Measurements from ENCODE around the gene CYB5R3.
"Not testable (repeated sequence)": the region's sequence is repeated elsewhere in the genome, so short reads cannot be mapped to it uniquely, and the experiment has no call there.

The CYB5R3 gene

DNA sequence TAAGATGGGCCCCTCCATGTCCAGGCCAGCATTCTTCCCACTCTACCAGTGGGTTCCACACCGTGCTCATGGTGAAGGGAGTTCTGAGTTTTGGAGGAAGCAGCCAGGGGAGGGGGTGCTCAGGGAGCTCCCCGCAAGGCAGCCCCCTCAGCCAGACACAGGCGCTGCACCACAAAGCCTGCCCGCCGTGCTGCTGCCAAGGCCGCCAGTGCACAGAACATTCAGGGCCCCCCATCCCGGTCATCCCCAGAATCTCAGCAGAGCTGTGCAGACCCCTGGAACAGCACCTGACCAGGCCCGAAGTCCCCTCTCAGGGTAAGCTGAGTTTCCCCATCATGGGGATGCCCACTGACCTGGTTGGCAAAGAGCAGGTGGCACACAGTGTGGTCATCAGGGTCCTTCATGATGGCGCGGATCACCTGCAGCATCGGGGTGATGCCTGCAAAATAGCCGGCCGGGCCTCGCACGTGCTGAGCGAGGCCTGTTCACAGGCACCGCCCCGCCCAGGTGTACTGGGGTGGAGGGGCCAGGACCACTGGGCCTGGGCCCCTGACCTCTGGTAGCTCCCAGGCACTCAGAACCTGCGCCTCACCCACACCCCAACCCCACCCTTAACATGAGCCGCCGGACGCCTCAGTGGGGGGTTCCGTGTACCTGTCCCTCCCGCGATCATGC lies 22.1 kb downstream of the CYB5R3 start:
- no peak overlapping the region for H3K27ac Mint-ChIP-seq
- H3K27me3 Mint-ChIP-seq = no peaks in the 10 kb centered on the region
- no peak for DNase-seq
- no peaks in the 10 kb centered on the region for H3K4me1 Mint-ChIP-seq
- no peaks in the 10 kb centered on the region for H3K9me3 Mint-ChIP-seq
- H3K36me3 Mint-ChIP-seq = peaks cover 18% of the 10 kb centered on the region
- CTCF ChIA-PET = interaction anchor here (0.9 kb wide), 2 partner anchors 9 to 10 kb away, joined by 3 read pairs; no protein-coding TSS in a partner anchor
- H3K4me3 Mint-ChIP-seq = no peak overlapping the region

DNA sequence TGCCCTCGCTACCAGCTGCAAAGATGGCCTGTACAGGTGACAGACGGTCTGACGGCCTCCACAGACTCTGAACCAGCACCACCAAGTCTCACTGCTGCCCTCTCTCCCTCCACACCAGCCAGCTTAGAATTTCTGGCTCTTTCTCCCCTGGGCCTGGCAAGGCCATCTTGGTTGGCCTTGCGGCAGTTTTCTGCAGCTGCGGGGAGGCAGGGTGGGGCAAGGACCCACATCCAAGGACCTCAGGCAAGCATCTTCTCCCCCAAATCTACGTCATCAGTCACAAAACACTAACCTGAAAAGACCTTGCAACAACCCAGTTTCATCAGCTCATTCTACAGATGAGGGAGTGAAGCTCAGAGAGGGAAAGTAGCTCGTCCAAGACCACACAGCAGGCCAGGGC lies 22.8 kb downstream of the CYB5R3 start:
- Mint-ChIP-seq H3K27ac (no peak overlapping the region), H3K4me3 (no peak overlapping the region), H3K36me3 (peaks cover 18% of the 10 kb centered on the region), H3K9me3 (no peaks in the 10 kb centered on the region), H3K4me1 (peaks cover 2% of the 10 kb centered on the region), H3K27me3 (no peaks in the 10 kb centered on the region)
- CTCF ChIA-PET = interaction anchor here (0.9 kb wide), 2 partner anchors 9 to 11 kb away, joined by 3 read pairs; no protein-coding TSS in a partner anchor
- no peak for DNase-seq

DNA sequence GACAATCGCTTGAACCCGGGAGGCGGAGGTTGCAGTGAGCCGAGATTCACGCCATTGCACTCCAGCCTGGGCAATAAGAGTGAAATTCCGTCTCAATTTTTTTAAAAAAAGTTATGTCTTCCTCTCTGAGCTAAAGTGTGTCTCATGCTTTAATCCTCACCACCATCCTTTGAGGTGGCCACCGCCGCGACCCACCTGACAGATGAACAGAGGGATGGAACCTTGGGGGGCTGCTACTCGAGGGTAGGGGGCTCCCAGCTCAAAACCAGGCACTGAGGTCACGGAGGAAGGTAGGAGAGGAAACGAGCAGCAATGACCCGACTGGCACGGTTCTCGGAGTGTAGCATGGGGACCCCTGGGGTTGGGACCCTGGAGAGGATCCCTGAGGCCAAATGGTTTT lies 23.8 kb downstream of the CYB5R3 start:
- H3K4me3 Mint-ChIP-seq = no peak overlapping the region
- no peak for DNase-seq
- peaks cover 3% of the 10 kb centered on the region for H3K4me1 Mint-ChIP-seq
- H3K27ac Mint-ChIP-seq = no peak overlapping the region
- CTCF ChIA-PET = interaction anchor here (1.1 kb wide), 1 partner anchor 18 kb away, joined by 3 read pairs; no protein-coding TSS in a partner anchor
- no peaks in the 10 kb centered on the region for H3K27me3 Mint-ChIP-seq
- H3K9me3 Mint-ChIP-seq = no peaks in the 10 kb centered on the region
- H3K36me3 Mint-ChIP-seq = peaks cover 18% of the 10 kb centered on the region

DNA sequence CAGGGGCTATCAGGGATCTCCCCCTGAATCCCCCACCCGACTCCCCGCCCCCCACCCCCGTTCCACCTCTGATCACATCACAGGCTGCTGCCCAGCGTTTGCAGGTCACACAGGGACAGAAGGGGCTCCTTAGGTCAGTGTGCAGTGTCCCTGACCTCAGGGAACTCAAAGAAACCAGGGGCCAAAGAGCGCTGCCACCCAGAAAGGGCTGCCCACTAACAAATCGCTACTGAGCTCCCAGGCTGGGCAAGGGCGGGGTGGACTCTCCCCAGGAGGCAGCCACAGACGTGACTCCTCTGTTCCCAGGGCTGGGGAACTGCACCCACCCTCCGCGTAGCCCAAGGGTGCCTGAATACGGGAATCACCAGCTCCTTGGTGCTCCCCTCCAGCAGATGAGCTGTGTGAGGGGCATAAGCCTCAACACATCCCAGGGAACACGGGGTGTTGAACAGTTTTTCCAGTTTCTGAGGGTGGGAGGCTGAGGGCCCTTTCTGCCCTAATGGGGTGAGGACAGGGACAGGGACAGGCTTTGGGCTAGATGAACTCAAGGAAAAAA lies 24.6 kb downstream of the CYB5R3 start:
- no peak for DNase-seq
- peaks cover 15% of the 10 kb centered on the region for H3K36me3 Mint-ChIP-seq
- peaks cover 3% of the 10 kb centered on the region for H3K4me1 Mint-ChIP-seq
- CTCF ChIA-PET = interaction anchor here (1.1 kb wide), 1 partner anchor 19 kb away, joined by 3 read pairs; no protein-coding TSS in a partner anchor
- H3K9me3 Mint-ChIP-seq = no peaks in the 10 kb centered on the region
- H3K4me3 Mint-ChIP-seq = no peak overlapping the region
- H3K27ac Mint-ChIP-seq = peak overlapping the region; percentile 37
- H3K27me3 Mint-ChIP-seq = no peaks in the 10 kb centered on the region

DNA sequence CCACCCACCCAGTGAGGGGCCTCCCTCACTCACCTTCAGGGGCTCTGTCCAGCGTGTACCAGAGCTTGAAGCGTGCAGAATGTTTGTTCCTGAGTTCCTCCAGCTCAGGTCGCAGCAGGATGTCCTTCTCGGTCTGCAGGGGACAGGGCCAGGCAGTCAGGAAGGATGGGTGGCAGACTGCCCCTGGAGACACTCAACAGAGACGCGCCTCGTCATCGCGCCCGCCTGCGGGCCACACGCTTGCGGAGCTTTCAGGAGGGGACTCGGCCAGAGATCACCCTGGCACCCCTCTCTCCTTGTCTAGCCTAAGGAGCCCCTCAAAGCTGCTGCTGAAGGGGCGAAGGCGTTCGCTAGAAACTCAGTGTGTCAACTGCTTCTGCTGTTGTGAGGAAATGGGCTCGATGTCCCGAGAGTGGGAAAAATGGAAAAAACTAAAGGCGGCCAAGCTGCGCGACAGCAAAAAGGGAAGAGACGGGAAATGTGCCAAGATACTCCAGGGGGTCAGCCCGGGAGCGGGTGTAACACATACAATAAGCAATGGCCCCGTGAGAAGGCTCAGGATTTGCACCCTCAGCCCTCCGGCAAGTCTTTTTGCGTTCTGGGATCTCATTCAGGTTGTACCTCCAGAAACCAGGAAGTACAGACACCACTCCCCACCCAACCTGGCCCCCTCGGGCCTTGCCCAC lies 25.3 kb downstream of the CYB5R3 start:
- Mint-ChIP-seq H3K4me3 (no peak overlapping the region), H3K36me3 (peaks cover 15% of the 10 kb centered on the region), H3K27me3 (no peaks in the 10 kb centered on the region), H3K9me3 (no peaks in the 10 kb centered on the region), H3K4me1 (peaks cover 3% of the 10 kb centered on the region), H3K27ac (no peak overlapping the region)
- CTCF ChIA-PET = interaction anchor here (1.1 kb wide), 1 partner anchor 20 kb away, joined by 3 read pairs; no protein-coding TSS in a partner anchor
- no peak for DNase-seq

DNA sequence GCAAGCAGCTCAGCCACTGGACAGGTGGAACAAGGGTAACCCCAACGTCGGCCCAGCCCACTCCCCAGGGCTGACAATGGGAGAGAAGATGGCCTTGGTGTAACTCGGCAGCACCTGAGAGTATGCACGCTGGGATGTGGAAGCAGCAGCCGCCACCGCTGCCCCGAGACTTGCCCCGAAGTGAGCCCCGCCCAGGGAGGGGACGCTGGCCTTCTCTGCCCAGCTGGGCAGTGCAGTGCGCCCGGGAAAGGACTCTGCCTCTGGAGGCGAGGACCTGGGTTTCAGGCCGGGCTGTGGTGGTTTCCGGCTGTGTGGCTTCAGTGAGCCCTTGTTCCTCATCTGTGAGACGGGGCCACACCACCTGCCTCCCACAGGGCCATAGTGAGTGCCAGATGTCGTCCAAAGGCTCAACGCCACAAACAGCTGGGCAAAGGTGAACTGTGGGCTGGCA lies 25.9 kb downstream of the CYB5R3 start:
- Mint-ChIP-seq H3K27ac (no peak overlapping the region), H3K4me1 (peaks cover 3% of the 10 kb centered on the region), H3K27me3 (no peaks in the 10 kb centered on the region), H3K36me3 (peaks cover 13% of the 10 kb centered on the region), H3K4me3 (no peak overlapping the region), H3K9me3 (no peaks in the 10 kb centered on the region)
- CTCF ChIA-PET = interaction anchor here (1.2 to 1.6 kb wide), 2 partner anchors 16 to 244 kb away, joined by 3 read pairs; no protein-coding TSS in a partner anchor
- no peak for DNase-seq

DNA sequence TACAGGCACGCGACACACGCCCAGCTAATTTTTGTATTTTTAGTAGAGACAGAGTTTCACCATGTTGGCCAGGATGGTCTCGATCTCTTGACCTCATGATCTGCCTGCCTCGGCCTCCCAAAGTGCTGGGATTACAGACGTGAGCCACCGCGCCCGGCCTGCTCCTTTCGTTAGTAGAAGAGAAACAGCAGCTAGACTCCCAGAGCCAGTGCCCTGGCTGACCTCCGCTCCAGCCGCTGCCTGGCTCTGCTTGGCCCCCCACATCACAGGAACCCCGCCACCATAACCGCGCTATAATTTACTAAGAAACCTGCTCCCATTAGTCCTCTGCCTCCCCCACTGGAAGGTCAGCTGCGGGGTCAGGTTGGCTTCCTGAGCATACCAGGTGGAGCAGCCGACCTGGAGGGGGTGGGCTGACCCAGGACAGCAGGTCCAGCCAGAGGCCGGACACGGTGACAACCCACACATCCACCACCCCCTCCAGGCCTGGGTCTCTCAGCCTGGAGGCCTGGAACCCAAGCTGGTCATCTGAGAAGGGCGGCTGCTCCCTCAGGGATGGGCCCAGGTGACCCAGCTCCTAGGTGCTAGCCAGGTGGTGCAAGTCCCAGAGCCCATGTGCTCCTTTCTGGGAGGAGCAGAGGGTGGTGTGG lies 27.0 kb downstream of the CYB5R3 start:
- Mint-ChIP-seq H3K4me3 (no peak overlapping the region), H3K4me1 (peaks cover 10% of the 10 kb centered on the region), H3K9me3 (no peaks in the 10 kb centered on the region), H3K27me3 (no peaks in the 10 kb centered on the region), H3K27ac (peak overlapping the region; percentile 37), H3K36me3 (peaks cover 10% of the 10 kb centered on the region)
- CTCF ChIA-PET = interaction anchor here (0.9 to 2.2 kb wide), 7 partner anchors 15 to 562 kb away, joined by 3 to 10 read pairs (median 3); partner anchors contain the start of gene ATP5MGL
- DNase-seq = no peak

DNA sequence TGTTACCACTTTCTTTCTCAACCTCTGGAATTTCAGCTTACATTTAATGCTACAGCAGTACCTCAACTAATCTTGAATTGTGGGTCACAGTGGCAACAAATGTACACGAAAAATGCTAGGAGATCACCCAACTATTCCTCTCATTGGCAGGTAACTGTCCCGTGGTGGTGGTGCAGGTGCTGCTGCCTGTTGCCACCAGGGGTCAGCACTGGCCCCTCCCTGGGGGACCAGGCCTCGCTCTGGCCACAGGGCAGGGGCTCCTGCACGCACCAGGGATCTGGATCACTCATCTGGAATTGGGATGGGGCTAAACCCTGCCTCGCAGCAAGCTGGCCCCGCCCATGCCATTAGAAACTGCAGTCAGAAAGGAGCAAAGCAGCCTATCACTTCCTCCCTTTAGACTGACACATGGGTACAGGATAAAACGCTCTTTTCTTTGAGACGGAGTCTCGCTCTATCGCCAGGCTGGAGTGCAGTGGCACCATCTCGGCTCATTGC lies 27.6 kb downstream of the CYB5R3 start:
- CTCF ChIA-PET = interaction anchor here (0.5 to 2.2 kb wide), 10 partner anchors 15 to 471 kb away, joined by 3 to 10 read pairs (median 4); partner anchors contain the start of gene ATP5MGL
- Mint-ChIP-seq H3K27ac (no peak overlapping the region), H3K9me3 (no peaks in the 10 kb centered on the region), H3K27me3 (no peaks in the 10 kb centered on the region), H3K36me3 (peaks cover 9% of the 10 kb centered on the region), H3K4me1 (peaks cover 14% of the 10 kb centered on the region), H3K4me3 (no peak overlapping the region)
- DNase-seq = peak; percentile 71

DNA sequence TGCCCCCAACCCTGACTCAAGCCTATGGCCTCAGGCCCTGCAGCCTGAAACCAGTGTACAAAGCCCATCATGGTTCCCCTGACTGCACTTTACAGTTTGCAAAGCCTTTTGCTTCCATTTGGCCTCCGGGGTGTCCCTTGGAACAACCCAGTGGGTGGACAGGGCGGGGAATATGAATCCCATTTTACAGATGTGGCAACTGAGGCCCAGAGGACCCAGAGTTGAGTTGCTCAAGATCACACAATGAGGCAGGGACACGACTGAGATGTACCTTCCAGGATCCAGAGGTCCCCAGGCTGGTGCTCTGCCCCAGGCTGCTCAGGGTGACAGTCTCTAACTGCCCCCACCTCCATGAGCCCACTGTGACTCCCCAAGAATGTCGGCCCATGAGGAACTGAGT lies 29.1 kb downstream of the CYB5R3 start:
- CTCF ChIA-PET = interaction anchor here (1.3 kb wide), 1 partner anchor 472 kb away, joined by 3 read pairs; no protein-coding TSS in a partner anchor
- Mint-ChIP-seq H3K4me1 (peaks cover 25% of the 10 kb centered on the region), H3K36me3 (peaks cover 6% of the 10 kb centered on the region), H3K27me3 (no peaks in the 10 kb centered on the region), H3K4me3 (no peak overlapping the region), H3K27ac (no peak overlapping the region), H3K9me3 (no peaks in the 10 kb centered on the region)
- no peak for DNase-seq

DNA sequence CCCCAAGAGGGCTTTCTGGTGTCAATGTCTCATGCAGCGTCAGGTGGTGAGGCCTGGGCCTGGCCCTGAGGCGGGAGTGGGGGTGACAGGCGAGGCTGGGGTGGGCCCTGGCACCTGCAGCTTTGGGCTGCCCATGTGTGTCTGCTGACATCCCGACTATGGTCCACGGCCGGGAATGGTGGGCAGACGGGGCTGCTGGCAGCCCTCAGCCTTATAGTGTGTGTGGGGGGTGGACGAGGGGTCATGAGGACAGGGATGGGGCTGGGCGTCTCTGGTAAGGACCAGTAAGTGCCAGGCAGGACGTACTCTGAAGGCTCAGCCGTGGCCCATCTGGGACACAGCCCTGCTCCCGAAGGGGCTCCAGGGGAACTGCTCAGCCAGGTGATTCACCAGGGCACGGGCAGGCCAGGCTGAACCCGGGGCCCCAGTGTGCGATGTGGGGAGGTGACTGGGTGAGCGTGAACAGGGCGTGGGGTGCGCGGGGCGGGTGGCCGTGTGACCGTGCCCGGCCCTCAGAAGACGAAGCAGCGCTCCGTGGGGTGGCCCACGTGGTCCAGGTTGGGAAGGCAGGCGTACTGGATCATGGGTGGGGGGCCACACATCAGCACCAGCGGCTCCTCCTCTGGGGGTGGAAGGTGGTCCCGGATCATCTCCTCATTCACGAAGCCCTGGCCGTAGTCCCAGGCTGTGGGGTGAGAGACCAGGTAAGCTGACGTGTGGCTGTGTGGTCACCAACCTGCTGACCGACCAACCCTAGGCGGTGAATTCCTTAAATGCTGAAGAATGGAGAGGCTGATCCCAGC lies 29.7 kb downstream of the CYB5R3 start:
- peaks cover 6% of the 10 kb centered on the region for H3K36me3 Mint-ChIP-seq
- H3K4me3 Mint-ChIP-seq = no peak overlapping the region
- no peaks in the 10 kb centered on the region for H3K9me3 Mint-ChIP-seq
- H3K27ac Mint-ChIP-seq = no peak overlapping the region
- CTCF ChIA-PET = no interaction called here
- no peak for DNase-seq
- peaks cover 4% of the 10 kb centered on the region for H3K27me3 Mint-ChIP-seq
- peaks cover 26% of the 10 kb centered on the region for H3K4me1 Mint-ChIP-seq

DNA sequence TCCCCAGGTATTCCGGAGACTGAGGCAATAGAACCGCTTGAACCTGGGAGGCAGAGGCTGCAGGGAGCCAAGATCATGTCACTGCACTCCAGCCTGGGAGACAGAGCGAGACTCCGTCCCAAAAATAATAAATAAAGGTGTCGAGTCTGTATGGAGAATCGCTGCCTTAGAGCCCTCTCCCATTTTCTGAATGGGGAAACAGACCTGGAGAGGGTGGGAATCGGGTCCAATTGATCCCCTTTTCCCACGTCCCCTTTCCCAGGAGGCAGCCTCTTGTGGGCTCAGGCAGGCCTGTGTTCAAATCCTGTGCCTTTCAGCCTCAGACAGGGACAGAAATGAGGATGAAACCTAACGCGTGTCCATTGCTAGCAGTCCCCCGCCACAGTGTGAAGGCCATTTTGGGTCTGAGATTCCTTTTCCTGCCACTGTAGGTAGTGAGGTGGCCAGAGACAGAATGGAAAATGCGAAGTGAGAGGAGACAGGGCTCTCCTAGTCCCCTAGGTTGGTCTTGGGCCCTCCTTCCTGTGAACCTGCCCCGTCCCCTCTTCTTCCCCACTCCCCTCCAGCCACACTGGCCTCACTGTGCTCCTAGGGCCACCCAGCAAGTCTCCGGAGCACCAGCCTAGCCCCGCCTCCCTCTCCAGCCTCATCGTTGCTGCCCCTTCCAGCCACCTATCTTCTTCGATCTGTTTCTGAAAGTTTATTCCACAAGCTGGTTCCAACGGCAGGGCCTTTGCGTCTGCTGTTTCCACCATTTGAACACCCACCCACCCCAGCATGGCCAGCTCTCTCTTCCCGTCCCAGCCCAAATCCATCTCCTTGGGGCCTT lies 31.8 kb downstream of the CYB5R3 start:
- CTCF ChIA-PET = interaction anchor here (1.2 kb wide), 1 partner anchor 9 kb away, joined by 3 read pairs; no protein-coding TSS in a partner anchor
- Mint-ChIP-seq H3K27ac (peak overlapping the region; percentile 100), H3K27me3 (peaks cover 4% of the 10 kb centered on the region), H3K4me1 (peaks cover 42% of the 10 kb centered on the region), H3K36me3 (peaks cover 16% of the 10 kb centered on the region), H3K9me3 (no peaks in the 10 kb centered on the region), H3K4me3 (no peak overlapping the region)
- no peak for DNase-seq

DNA sequence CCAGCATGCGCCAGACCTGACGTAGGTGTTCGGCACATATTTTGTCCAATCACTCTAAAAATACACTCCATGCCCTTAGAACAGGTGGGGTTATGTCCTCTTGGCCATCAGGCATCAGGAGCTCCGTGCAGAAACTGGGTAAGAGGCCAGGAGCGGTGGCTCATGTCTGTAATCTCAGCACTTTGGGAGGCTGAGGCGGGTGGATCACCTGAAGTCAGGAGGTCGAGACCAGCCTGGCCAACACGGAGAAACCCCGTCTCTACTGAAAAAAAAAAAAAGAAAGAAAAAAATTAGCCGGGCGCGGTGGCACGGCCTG lies 33.4 kb downstream of the CYB5R3 start:
- H3K36me3 Mint-ChIP-seq = peaks cover 22% of the 10 kb centered on the region
- DNase-seq, CTCF ChIA-PET, H3K9me3 Mint-ChIP-seq, H3K27me3 Mint-ChIP-seq: not testable (repeated sequence)
- peaks cover 51% of the 10 kb centered on the region for H3K4me1 Mint-ChIP-seq
- H3K4me3 Mint-ChIP-seq = peak overlapping the region; percentile 94
- peak overlapping the region; percentile 100 for H3K27ac Mint-ChIP-seq
